Immature natural killer cell (primary cell): ENCODE measurements around the gene IMPA2. TPM values are rescaled to one million over a fixed set of nuclear protein-coding genes. Genes with fewer than 3 reads are reported as not detected.
"Not testable (repeated sequence)": the region's sequence is repeated elsewhere in the genome, so short reads cannot be mapped to it uniquely, and the experiment has no call there.

Experiments
- DNase-seq, 3 donors: peaks; one replicate each; pipeline ENCODE4 v3.0.0; 2022; ENCODE audit warnings: mixed read lengths in 1 of 3
- H3K27ac Mint-ChIP-seq, 6 donors: one replicate each; pipeline ENCODE4 v1.8.0; 2020; ENCODE audit warnings: mixed read lengths in 6 of 6, mild to moderate bottlenecking in 5 of 6, inconsistent platforms in 4 of 6, moderate library complexity in 3 of 6
- H3K27me3 Mint-ChIP-seq, 3 donors: one replicate each; pipeline ENCODE4 v1.8.0; 2020 to 2021; ENCODE audit warnings: low read depth in 3 of 3, mild to moderate bottlenecking in 3 of 3, mixed read lengths in 3 of 3, moderate library complexity in 3 of 3, inconsistent platforms in 1 of 3
- H3K36me3 Mint-ChIP-seq, 3 donors: one replicate each; pipeline ENCODE4 v1.8.0; 2020; ENCODE audit warnings: mixed read lengths in 3 of 3, inconsistent platforms in 2 of 3, mild to moderate bottlenecking in 2 of 3
- H3K4me1 Mint-ChIP-seq, 2 donors: one replicate each; pipeline ENCODE4 v1.8.0; 2020; ENCODE audit warnings: inconsistent platforms in 2 of 2, mild to moderate bottlenecking in 2 of 2, mixed read lengths in 2 of 2, moderate library complexity in 1 of 2
- H3K4me3 Mint-ChIP-seq, 5 donors: one replicate each; pipeline ENCODE4 v1.8.0; 2020; ENCODE audit warnings: mild to moderate bottlenecking in 5 of 5, mixed read lengths in 5 of 5, inconsistent platforms in 3 of 5, moderate library complexity in 3 of 5
- H3K9me3 Mint-ChIP-seq, 6 donors: one replicate each; pipeline ENCODE4 v1.8.0; 2020; ENCODE audit warnings: mild to moderate bottlenecking in 6 of 6, mixed read lengths in 6 of 6, inconsistent platforms in 4 of 6, moderate library complexity in 3 of 6
- polyA plus RNA-seq, 3 donors: library from polyadenylated mRNA; unstranded; fragments of 300-500 nt; fragmentation: Illumina TruSeq; gene quantifications; one replicate each; pipeline ENCODE4 v1.2.3, GENCODE V29; 2021

IMPA2 gene
- polyA plus RNA-seq, 3 donors from 2014 or later = 6.0 to 15.2 (median 13.8) TPM

- Mint-ChIP-seq H3K27ac (no peak overlapping the region), H3K4me3 (no peak overlapping the region), H3K36me3 (peaks cover 0 to 5% (median 0%) of the 10 kb centered on the region in 3 donors), H3K9me3 (peaks cover 0 to 9% (median 5%) of the 10 kb centered on the region in 6 donors), H3K27me3 (peaks cover 2 to 9% (median 2%) of the 10 kb centered on the region in 3 donors), H3K4me1 (peaks cover 0 to 2% of the 10 kb centered on the region in 2 donors)
- no peak for DNase-seq
Observed at GRCh38 chr18:11953113-11953512, 28.2 kb upstream of the IMPA2 start.

- Mint-ChIP-seq H3K27me3 (peaks cover 2 to 9% (median 2%) of the 10 kb centered on the region in 3 donors), H3K36me3 (peaks cover 0 to 5% (median 0%) of the 10 kb centered on the region in 3 donors), H3K4me1 (no peaks in the 10 kb centered on the region), H3K27ac (no peak overlapping the region), H3K4me3 (no peak overlapping the region), H3K9me3 (peaks cover 0 to 9% (median 5%) of the 10 kb centered on the region in 6 donors)
- DNase-seq = no peak
Observed at GRCh38 chr18:11955239-11956029, 25.9 kb upstream of the IMPA2 start.

- Mint-ChIP-seq H3K9me3 (peaks cover 0 to 9% (median 5%) of the 10 kb centered on the region in 6 donors), H3K27me3 (peaks cover 2 to 9% (median 4%) of the 10 kb centered on the region in 3 donors), H3K4me3 (no peak overlapping the region), H3K36me3 (peaks cover 0 to 5% (median 0%) of the 10 kb centered on the region in 3 donors), H3K4me1 (no peaks in the 10 kb centered on the region), H3K27ac (no peak overlapping the region)
- DNase-seq = no peak
Observed at GRCh38 chr18:11956371-11957308, 24.7 kb upstream of the IMPA2 start.

GRCh38 chr18:11957636-11958035, 23.7 kb upstream of the IMPA2 start:
- no peak for DNase-seq
- Mint-ChIP-seq H3K36me3 (peaks cover 0 to 5% (median 0%) of the 10 kb centered on the region in 3 donors), H3K27me3 (peaks cover 2 to 6% (median 4%) of the 10 kb centered on the region in 3 donors), H3K4me3 (no peak overlapping the region), H3K4me1 (no peaks in the 10 kb centered on the region), H3K27ac (no peak overlapping the region), H3K9me3 (peaks cover 0 to 9% (median 5%) of the 10 kb centered on the region in 6 donors)

- not testable (repeated sequence) for DNase-seq, H3K27ac Mint-ChIP-seq, H3K4me1 Mint-ChIP-seq, H3K27me3 Mint-ChIP-seq, H3K36me3 Mint-ChIP-seq, H3K4me3 Mint-ChIP-seq, H3K9me3 Mint-ChIP-seq
Observed at GRCh38 chr18:11959651-11960050, 21.7 kb upstream of the IMPA2 start.

- Mint-ChIP-seq H3K27ac (no peak overlapping the region), H3K9me3 (peaks cover 0 to 9% (median 5%) of the 10 kb centered on the region in 6 donors), H3K4me1 (no peaks in the 10 kb centered on the region), H3K4me3 (no peak overlapping the region), H3K27me3 (peaks cover 0 to 8% (median 4%) of the 10 kb centered on the region in 3 donors), H3K36me3 (peaks cover 0 to 5% (median 0%) of the 10 kb centered on the region in 3 donors)
- no peak for DNase-seq
Observed at GRCh38 chr18:11960743-11961380, 20.4 kb upstream of the IMPA2 start.

GRCh38 chr18:11962597-11962996, 18.7 kb upstream of the IMPA2 start:
- peaks cover 0 to 1% (median under 1%) of the 10 kb centered on the region in 6 donors for H3K9me3 Mint-ChIP-seq
- no peak for DNase-seq
- peaks cover 0 to 6% (median 0%) of the 10 kb centered on the region in 3 donors for H3K27me3 Mint-ChIP-seq
- no peak overlapping the region for H3K4me3 Mint-ChIP-seq
- peaks cover 0 to 2% (median 0%) of the 10 kb centered on the region in 3 donors for H3K36me3 Mint-ChIP-seq
- no peaks in the 10 kb centered on the region for H3K4me1 Mint-ChIP-seq
- H3K27ac Mint-ChIP-seq = no peak overlapping the region

- Mint-ChIP-seq H3K4me3 (no peak overlapping the region), H3K9me3 (no peaks in the 10 kb centered on the region), H3K4me1 (no peaks in the 10 kb centered on the region), H3K36me3 (no peaks in the 10 kb centered on the region), H3K27ac (no peak overlapping the region), H3K27me3 (peaks cover 0 to 6% (median 3%) of the 10 kb centered on the region in 3 donors)
- no peak for DNase-seq
Observed at GRCh38 chr18:11963991-11964484, 17.3 kb upstream of the IMPA2 start.

GRCh38 chr18:11969904-11970835, 11.1 kb upstream of the IMPA2 start:
- Mint-ChIP-seq H3K4me1 (no peaks in the 10 kb centered on the region), H3K27ac (no peak overlapping the region), H3K27me3 (peaks cover 0 to 3% (median 3%) of the 10 kb centered on the region in 3 donors), H3K36me3 (no peaks in the 10 kb centered on the region), H3K9me3 (no peaks in the 10 kb centered on the region), H3K4me3 (no peak overlapping the region)
- DNase-seq = no peak

- H3K9me3 Mint-ChIP-seq, H3K4me1 Mint-ChIP-seq, H3K27me3 Mint-ChIP-seq, H3K27ac Mint-ChIP-seq, H3K36me3 Mint-ChIP-seq, H3K4me3 Mint-ChIP-seq, DNase-seq: not testable (repeated sequence)
Observed at GRCh38 chr18:11970836-11971226, 10.5 kb upstream of the IMPA2 start.

GRCh38 chr18:11972371-11973174, 8.7 kb upstream of the IMPA2 start:
- Mint-ChIP-seq H3K36me3 (no peaks in the 10 kb centered on the region), H3K27me3 (peaks cover 0 to 3% (median 3%) of the 10 kb centered on the region in 3 donors), H3K9me3 (no peaks in the 10 kb centered on the region), H3K4me3 (no peak overlapping the region), H3K27ac (no peak overlapping the region), H3K4me1 (no peaks in the 10 kb centered on the region)
- DNase-seq = no peak

GRCh38 chr18:11974741-11975325, 6.5 kb upstream of the IMPA2 start:
- Mint-ChIP-seq H3K9me3 (no peaks in the 10 kb centered on the region), H3K4me1 (peaks cover under 1% of the 10 kb centered on the region in 2 donors), H3K27me3 (peaks cover 0 to 3% (median 0%) of the 10 kb centered on the region in 3 donors), H3K27ac (no peak overlapping the region), H3K4me3 (no peak overlapping the region), H3K36me3 (no peaks in the 10 kb centered on the region)
- DNase-seq = no peak
